ENCODE data around the gene KPTN.

DNA sequence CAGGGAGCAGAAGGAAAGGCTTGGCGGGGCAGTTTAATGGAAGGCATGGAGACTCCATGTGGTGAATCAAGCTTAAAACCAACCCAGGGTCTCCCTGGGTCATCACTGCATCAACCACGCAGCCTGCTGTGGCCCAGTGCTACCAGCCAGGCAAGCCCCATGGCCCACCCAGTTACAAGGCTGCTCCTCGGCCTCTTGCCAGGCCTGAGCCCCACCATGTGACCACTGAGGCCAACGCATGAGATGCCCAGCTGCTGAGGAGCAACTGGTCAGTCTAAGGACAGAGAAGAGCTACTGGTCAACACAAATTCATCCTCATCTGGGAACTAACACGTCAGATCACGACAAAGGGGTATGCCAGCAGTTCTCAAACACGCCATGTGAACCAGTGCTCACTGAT is 15.4 kb upstream of the KPTN start:
- no peak for TF ChIP-seq EZH2phosphoT487 (IDR thresholded peaks at IDR 0.05; ENCODE audit: low read depth)
- TF ChIP-seq, protein P1, sequence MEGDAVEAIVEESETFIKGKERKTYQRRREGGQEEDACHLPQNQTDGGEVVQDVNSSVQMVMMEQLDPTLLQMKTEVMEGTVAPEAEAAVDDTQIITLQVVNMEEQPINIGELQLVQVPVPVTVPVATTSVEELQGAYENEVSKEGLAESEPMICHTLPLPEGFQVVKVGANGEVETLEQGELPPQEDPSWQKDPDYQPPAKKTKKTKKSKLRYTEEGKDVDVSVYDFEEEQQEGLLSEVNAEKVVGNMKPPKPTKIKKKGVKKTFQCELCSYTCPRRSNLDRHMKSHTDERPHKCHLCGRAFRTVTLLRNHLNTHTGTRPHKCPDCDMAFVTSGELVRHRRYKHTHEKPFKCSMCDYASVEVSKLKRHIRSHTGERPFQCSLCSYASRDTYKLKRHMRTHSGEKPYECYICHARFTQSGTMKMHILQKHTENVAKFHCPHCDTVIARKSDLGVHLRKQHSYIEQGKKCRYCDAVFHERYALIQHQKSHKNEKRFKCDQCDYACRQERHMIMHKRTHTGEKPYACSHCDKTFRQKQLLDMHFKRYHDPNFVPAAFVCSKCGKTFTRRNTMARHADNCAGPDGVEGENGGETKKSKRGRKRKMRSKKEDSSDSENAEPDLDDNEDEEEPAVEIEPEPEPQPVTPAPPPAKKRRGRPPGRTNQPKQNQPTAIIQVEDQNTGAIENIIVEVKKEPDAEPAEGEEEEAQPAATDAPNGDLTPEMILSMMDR (IDR thresholded peaks at IDR 0.05; ENCODE audit: low read depth, low read length), result no peak
